Hepatocyte (in vitro differentiated cells): ENCODE data around the gene RELL1. TPM values are rescaled to one million over a fixed set of nuclear protein-coding genes. Genes with fewer than 3 reads are reported as not detected.

Experiments
- DNase-seq: peaks from one replicate; pipeline ENCODE4 v3.0.0-alpha.2; 2016; ENCODE audit warnings: low spot score
- H2AFZ ChIP-seq: fragments of 200-600 bp; sonication (generic); 2 replicates; pipeline ENCODE4 v1.6.0; 2016; ENCODE audit warnings: antibody characterized with exemption, mild to moderate bottlenecking
- H3K27ac ChIP-seq: fragments of 200-600 bp; sonication (generic); 2 replicates; pipeline ENCODE4 v1.5.1; 2016; ENCODE audit warnings: mild to moderate bottlenecking
- H3K27me3 ChIP-seq: fragments of 200-600 bp; sonication (generic); 2 replicates; pipeline ENCODE4 v1.6.1; 2016
- H3K36me3 ChIP-seq: fragments of 200-600 bp; sonication (generic); replicated peaks from 2 replicates; pipeline ENCODE4 v1.5.1; 2016; ENCODE audit warnings: low read depth; ENCODE audit not compliant: insufficient read depth
- H3K4me1 ChIP-seq: fragments of 200-600 bp; sonication (generic); 2 replicates; pipeline ENCODE4 v1.5.1; 2016; ENCODE audit warnings: mild to moderate bottlenecking, moderate library complexity; ENCODE audit not compliant: insufficient read depth
- H3K4me2 ChIP-seq: fragments of 200-600 bp; sonication (generic); 2 replicates; pipeline ENCODE4 v1.6.0; 2016
- H3K4me3 ChIP-seq: fragments of 200-600 bp; sonication (generic); 2 replicates; pipeline ENCODE4 v1.5.1; 2016; ENCODE audit warnings: mild to moderate bottlenecking
- H3K79me2 ChIP-seq: fragments of 200-600 bp; sonication (generic); 2 replicates; pipeline ENCODE4 v1.6.0; 2017; ENCODE audit warnings: mild to moderate bottlenecking
- H3K9me2 ChIP-seq: fragments of 200-600 bp; sonication (generic); replicated peaks from 2 replicates; pipeline ENCODE4 v1.6.0; 2017; ENCODE audit warnings: mild to moderate bottlenecking; ENCODE audit not compliant: insufficient read depth
- H3K9me3 ChIP-seq: fragments of 200-600 bp; sonication (generic); 2 replicates; pipeline ENCODE4 v1.5.1; 2016; ENCODE audit warnings: low read depth, mild to moderate bottlenecking
- H4K20me1 ChIP-seq: fragments of 200-600 bp; sonication (generic); 2 replicates; pipeline ENCODE4 v1.6.0; 2016; ENCODE audit warnings: mild to moderate bottlenecking; ENCODE audit not compliant: insufficient read depth, poor library complexity, severe bottlenecking
- CTCF ChIP-seq: fragments of 200-600 bp; sonication (generic); IDR thresholded peaks from 2 replicates; pipeline ENCODE4 v1.5.1; 2016; ENCODE audit warnings: antibody characterized with exemption, mild to moderate bottlenecking; ENCODE audit not compliant: poor library complexity
- EZH2 ChIP-seq: fragments of 200-600 bp; sonication (generic); IDR thresholded peaks from 2 replicates; pipeline ENCODE4 v1.6.1; 2016; ENCODE audit warnings: antibody characterized with exemption, mild to moderate bottlenecking, borderline replicate concordance
- EZH2phosphoT487 ChIP-seq: fragments of 200-600 bp; sonication (generic); IDR thresholded peaks from one replicate; pipeline ENCODE4 v1.6.1; 2018; ENCODE audit warnings: antibody characterized with exemption, mild to moderate bottlenecking, low read depth, moderate library complexity; ENCODE audit not compliant: unreplicated experiment, severe bottlenecking
- WGBS: methylation state at CpG from one replicate; pipeline ENCODE4 v1.1.6; 2016; ENCODE audit warnings: low lambda C conversion rate; ENCODE audit errors: missing lambda C conversion rate; 5-methylcytosine and 5-hydroxymethylcytosine counted together
- polyA plus RNA-seq: library from polyadenylated mRNA; unstranded; fragments of >200 nt; fragmentation: Nextera tagmentation; extraction: Ambion mirVana; gene quantifications from 2 replicates; pipeline ENCODE4 v1.2.1, GENCODE V29; 2016
- total RNA-seq: library from RNA; depleted of rRNA; stranded (reverse); fragments of >200 nt; gene quantifications from 2 replicates; pipeline ENCODE4 v1.2.3, GENCODE V29; 2014

RELL1 gene
- total and polyA plus RNA-seq, 2 experiments from 2014 or later: 5.5 to 39.8 TPM

GRCh38 chr4:37620176-37620575 lies 66.0 kb downstream of the RELL1 start:
- Histone ChIP-seq H3K36me3 (no peaks in the 10 kb centered on the region), H3K79me2 (no peaks in the 10 kb centered on the region), H3K9me2 (no peaks in the 10 kb centered on the region), H4K20me1 (no peaks in the 10 kb centered on the region), H3K27ac (no peak overlapping the region), H3K4me1 (no peaks in the 10 kb centered on the region), H3K4me2 (no peak overlapping the region), H3K9me3 (no peaks in the 10 kb centered on the region), H2AFZ (no peak overlapping the region), H3K4me3 (no peak overlapping the region), H3K27me3 (no peaks in the 10 kb centered on the region)
- TF ChIP-seq EZH2 (no peak), EZH2phosphoT487 (no peak), CTCF (no peak)
- no peak for DNase-seq

DNA sequence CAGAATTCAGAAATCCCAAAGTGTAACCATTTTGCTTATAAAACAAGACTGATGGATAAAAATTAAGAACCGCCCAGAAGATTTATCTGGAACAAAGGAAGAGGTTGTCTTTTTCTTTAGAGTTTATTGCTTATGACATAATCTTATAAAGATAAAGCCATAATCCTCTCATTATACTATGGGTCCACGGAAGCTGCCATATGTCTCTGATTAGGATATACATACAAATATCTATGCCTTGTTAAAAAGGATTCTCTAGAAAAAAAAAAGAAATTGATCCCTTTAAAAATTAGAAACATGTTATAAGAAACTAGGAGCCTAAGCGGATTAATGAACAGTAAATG lies 70.5 kb downstream of the RELL1 start:
- no peaks in the 10 kb centered on the region for H3K79me2 ChIP-seq
- no peaks in the 10 kb centered on the region for H4K20me1 ChIP-seq
- H3K36me3 ChIP-seq: no peaks in the 10 kb centered on the region
- H3K4me3 ChIP-seq: no peak overlapping the region
- no peak overlapping the region for H2AFZ ChIP-seq
- no peaks in the 10 kb centered on the region for H3K4me1 ChIP-seq
- no peak overlapping the region for H3K27ac ChIP-seq
- no peaks in the 10 kb centered on the region for H3K9me3 ChIP-seq
- H3K4me2 ChIP-seq: no peak overlapping the region
- 54% methylated on average over 3 of the region's 3 CpGs for WGBS
- no peaks in the 10 kb centered on the region for H3K27me3 ChIP-seq
- H3K9me2 ChIP-seq: no peaks in the 10 kb centered on the region
- no peak for DNase-seq
- no peak for TF ChIP-seq EZH2
- TF ChIP-seq EZH2phosphoT487: no peak
- TF ChIP-seq CTCF: no peak

- 59% methylated on average over 5 of the region's 5 CpGs for WGBS
- no peak overlapping the region for H2AFZ ChIP-seq
- H3K79me2 ChIP-seq: no peaks in the 10 kb centered on the region
- H3K9me2 ChIP-seq: no peaks in the 10 kb centered on the region
- no peaks in the 10 kb centered on the region for H4K20me1 ChIP-seq
- no peaks in the 10 kb centered on the region for H3K27me3 ChIP-seq
- no peak overlapping the region for H3K27ac ChIP-seq
- no peak for DNase-seq
- TF ChIP-seq EZH2phosphoT487: no peak
- TF ChIP-seq CTCF: no peak
- no peak for TF ChIP-seq EZH2
- H3K9me3 ChIP-seq: no peaks in the 10 kb centered on the region
- H3K4me2 ChIP-seq: no peak overlapping the region
- no peaks in the 10 kb centered on the region for H3K4me1 ChIP-seq
- no peaks in the 10 kb centered on the region for H3K36me3 ChIP-seq
- no peak overlapping the region for H3K4me3 ChIP-seq
Measured at GRCh38 chr4:37615059-37615719, 71.0 kb downstream of the RELL1 start.

DNA sequence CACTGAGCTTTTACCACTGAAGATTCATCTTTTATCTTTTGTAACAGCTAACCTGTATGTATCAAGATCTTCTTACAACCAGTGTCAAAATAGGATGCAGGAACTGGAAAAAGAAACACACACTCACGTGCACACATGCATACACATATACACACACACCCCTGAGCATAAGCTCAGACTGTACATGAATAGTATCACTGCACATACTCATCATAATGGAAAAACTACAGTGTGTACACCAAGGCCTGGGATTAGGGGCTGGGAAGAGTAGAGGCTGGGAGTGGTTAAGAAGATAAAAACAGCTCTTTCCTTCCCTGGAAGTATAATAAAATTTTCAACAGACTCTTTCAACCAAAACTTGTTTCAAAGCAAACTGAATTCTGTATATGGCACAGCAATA lies 73.4 kb downstream of the RELL1 start:
- Histone ChIP-seq H3K9me3 (no peaks in the 10 kb centered on the region), H4K20me1 (no peaks in the 10 kb centered on the region), H3K4me2 (no peak overlapping the region), H3K9me2 (no peaks in the 10 kb centered on the region), H3K27me3 (no peaks in the 10 kb centered on the region), H3K4me3 (no peak overlapping the region), H3K36me3 (no peaks in the 10 kb centered on the region), H3K4me1 (no peaks in the 10 kb centered on the region), H3K79me2 (no peaks in the 10 kb centered on the region), H2AFZ (no peak overlapping the region), H3K27ac (no peak overlapping the region)
- no peak for DNase-seq
- 81% methylated on average over 1 of the region's 1 CpG for WGBS
- TF ChIP-seq EZH2 (no peak), EZH2phosphoT487 (no peak), CTCF (no peak)
